ENCODE data around the gene RALGAPA2.

Gene RALGAPA2

GRCh38 chr20:20446001-20446400 lies 266.4 kb downstream of the RALGAPA2 start:
- Mint-ChIP-seq H3K4me3 (no peak overlapping the region), H3K27ac (no peak overlapping the region), H3K9me3 (no peaks in the 10 kb centered on the region), H3K27me3 (no peaks in the 10 kb centered on the region), H3K36me3 (peaks cover 5% of the 10 kb centered on the region), H3K4me1 (peaks cover 9% of the 10 kb centered on the region)
- no peak for ATAC-seq

DNA sequence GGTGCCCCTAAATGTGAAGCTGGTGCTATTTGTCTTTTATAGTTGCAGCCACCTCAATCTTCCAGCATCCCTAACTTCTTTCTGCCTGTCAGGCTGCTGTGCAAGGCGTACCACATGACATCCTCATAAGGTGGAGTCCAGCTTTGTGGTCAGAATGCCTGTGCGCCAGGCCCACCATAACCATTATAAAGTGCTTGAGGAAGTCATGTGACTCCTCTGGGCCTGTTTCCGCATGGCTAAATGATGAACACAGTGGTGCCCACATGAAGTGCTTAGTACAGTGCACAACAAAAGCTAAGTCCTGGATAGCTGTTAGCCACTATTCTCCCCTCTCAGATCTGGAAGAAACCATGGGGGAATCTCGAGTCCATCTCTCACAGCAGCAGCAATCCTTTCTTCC lies 268.9 kb downstream of the RALGAPA2 start:
- H3K27ac Mint-ChIP-seq, result no peak overlapping the region
- H3K9me3 Mint-ChIP-seq, result no peaks in the 10 kb centered on the region
- H3K4me1 Mint-ChIP-seq, result peaks cover 9% of the 10 kb centered on the region
- no peaks in the 10 kb centered on the region for H3K27me3 Mint-ChIP-seq
- H3K4me3 Mint-ChIP-seq, result no peak overlapping the region
- peaks cover 5% of the 10 kb centered on the region for H3K36me3 Mint-ChIP-seq
- no peak for ATAC-seq

DNA sequence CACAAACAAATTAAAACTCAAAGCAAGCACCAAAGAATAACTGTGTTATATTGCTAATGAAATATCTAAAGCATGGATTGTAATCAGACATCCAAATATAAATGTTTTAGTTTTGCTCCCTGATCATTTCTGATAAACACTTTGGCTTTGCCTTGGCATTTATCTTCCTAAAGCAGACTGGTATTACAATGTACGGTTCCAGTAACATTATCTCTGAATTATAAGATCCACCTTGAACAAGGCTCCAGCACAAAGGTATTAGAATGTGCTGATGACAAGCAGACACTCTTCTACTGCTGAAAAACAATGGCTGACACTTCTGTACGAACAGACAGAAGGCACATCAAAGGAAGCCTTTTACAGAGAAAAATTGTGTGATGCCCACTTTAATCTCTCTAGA lies 270.0 kb downstream of the RALGAPA2 start:
- no peaks in the 10 kb centered on the region for H3K27me3 Mint-ChIP-seq
- peaks cover 9% of the 10 kb centered on the region for H3K4me1 Mint-ChIP-seq
- H3K4me3 Mint-ChIP-seq, result no peak overlapping the region
- peaks cover 12% of the 10 kb centered on the region for H3K36me3 Mint-ChIP-seq
- ATAC-seq, result no peak
- no peaks in the 10 kb centered on the region for H3K9me3 Mint-ChIP-seq
- H3K27ac Mint-ChIP-seq, result no peak overlapping the region

DNA sequence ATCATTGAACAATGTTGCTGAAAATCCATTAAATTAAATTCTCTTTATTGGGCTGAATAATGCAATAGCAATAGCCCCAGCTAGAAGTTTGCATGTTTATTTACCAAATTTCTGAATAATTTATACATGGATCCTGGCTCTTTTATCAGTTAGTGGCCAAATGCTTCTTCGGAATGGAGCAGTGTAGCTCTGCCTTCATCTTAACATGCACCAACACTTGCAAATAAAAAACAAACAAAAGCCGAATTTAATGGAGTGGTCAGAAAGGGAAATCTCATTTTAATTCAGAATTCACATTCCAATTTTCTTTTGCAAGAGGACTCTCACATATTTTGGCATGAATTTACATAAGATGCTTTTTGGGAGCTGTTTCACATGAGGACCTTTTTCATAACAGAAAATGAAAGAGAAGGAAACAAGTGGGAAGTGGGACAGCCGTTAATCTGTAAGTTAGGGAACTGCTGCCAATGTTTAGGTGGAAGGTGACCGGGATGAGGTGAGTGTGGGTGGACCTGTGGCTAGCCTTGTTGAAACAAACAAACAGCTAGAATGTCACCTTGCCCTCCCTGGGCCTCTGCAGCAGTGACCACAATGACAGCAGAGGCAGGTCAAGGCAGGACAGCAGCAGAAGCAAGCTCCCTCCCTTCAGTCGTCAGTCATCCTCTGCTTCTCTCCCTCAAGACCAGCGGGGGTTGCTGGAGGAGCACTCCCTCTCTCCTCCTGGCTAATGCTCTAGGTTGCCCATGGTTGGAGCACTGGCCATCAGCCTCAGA lies 271.4 kb downstream of the RALGAPA2 start:
- Mint-ChIP-seq H3K4me3 (no peak overlapping the region), H3K27ac (no peak overlapping the region), H3K9me3 (no peaks in the 10 kb centered on the region), H3K36me3 (peaks cover 16% of the 10 kb centered on the region), H3K27me3 (no peaks in the 10 kb centered on the region), H3K4me1 (peaks cover 4% of the 10 kb centered on the region)
- no peak for ATAC-seq

DNA sequence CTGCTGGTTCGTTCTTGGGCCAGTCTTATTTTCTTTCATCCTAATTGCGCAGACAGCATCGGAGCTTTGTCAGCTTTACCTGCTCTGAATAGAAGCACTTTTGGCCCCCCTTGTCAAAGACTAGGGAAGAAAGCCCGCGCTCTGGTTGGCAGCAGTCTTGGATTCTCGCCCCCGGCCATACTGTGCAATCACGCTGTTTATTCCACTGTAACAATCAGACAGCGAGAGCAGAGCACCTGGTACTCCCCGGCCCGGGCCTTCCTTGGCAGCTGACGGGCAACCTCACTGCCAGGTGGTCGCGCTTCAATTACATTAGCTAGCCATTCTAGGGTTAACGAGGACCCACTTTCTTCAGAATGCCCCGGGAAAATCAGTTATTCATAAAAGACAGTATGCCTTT lies 272.0 kb downstream of the RALGAPA2 start:
- Mint-ChIP-seq H3K27ac (no peak overlapping the region), H3K36me3 (peaks cover 16% of the 10 kb centered on the region)

DNA sequence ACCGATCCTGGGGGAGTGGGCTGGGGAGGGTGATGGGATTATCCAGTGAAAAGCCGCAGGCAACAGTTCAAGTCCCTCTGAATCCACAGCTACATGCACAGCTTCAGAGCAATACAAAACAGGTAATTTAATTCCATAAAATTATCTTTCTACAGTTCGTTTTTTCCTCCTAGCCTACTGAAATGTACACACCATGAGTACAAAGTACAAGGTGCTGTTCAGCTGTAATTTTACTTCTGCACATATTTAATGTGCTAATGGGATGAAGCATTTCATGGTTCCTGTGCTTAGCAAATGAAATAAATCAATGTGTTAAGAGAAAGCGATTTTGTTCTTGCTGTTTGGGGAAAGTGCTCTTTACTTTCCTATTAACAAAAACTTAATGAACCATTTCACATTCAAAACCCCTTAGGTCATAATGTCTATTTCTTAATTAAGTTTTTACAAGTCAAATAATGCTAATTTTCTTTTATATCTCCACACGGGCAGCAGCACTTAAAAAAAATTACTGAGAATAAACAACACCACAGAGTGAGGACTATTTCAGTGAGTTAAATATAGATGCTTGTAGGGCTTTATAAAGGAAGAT lies 272.7 kb downstream of the RALGAPA2 start:
- Mint-ChIP-seq H3K4me1 (no peaks in the 10 kb centered on the region), H3K4me3 (no peak overlapping the region), H3K36me3 (peaks cover 18% of the 10 kb centered on the region), H3K27me3 (no peaks in the 10 kb centered on the region), H3K9me3 (no peaks in the 10 kb centered on the region), H3K27ac (no peak overlapping the region)
- no peak for ATAC-seq

More for the DNA sequence above, 272.0 kb downstream of the RALGAPA2 start:
- no peak for ATAC-seq
- no peak overlapping the region for H3K4me3 Mint-ChIP-seq
- H3K9me3 Mint-ChIP-seq, result no peaks in the 10 kb centered on the region
- H3K4me1 Mint-ChIP-seq, result no peaks in the 10 kb centered on the region
- H3K27me3 Mint-ChIP-seq, result no peaks in the 10 kb centered on the region

DNA sequence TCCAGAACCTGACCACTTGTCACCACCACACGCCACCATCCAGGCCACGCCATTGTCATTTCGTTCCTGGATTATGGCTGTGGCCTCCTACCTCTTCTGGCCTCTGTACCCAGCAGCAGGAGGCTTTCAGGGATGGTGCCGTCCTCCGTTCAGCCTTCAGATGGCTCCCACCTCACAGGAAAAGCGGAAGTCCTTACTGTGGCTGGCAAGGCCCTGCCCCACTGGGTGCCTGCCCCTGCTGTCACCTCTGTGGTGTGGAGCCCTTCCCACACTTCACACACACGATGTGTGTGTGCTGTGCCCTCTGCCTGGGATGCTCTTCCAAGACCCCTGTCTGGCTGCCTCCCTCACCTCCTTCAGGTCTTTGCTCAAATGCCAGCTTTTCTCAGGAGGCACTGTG lies 275.1 kb downstream of the RALGAPA2 start:
- no peaks in the 10 kb centered on the region for H3K27me3 Mint-ChIP-seq
- peaks cover 5% of the 10 kb centered on the region for H3K4me1 Mint-ChIP-seq
- H3K27ac Mint-ChIP-seq, result no peak overlapping the region
- H3K36me3 Mint-ChIP-seq, result peaks cover 22% of the 10 kb centered on the region
- no peaks in the 10 kb centered on the region for H3K9me3 Mint-ChIP-seq
- H3K4me3 Mint-ChIP-seq, result no peak overlapping the region
- no peak for ATAC-seq

GRCh38 chr20:20436689-20437088 lies 275.8 kb downstream of the RALGAPA2 start:
- Mint-ChIP-seq H3K36me3 (peaks cover 22% of the 10 kb centered on the region), H3K4me3 (no peak overlapping the region), H3K9me3 (no peaks in the 10 kb centered on the region), H3K4me1 (peaks cover 5% of the 10 kb centered on the region), H3K27me3 (no peaks in the 10 kb centered on the region), H3K27ac (no peak overlapping the region)
- ATAC-seq, result no peak

- H3K4me3 Mint-ChIP-seq, result no peak overlapping the region
- ATAC-seq, result no peak
- H3K4me1 Mint-ChIP-seq, result peaks cover 5% of the 10 kb centered on the region
- no peak overlapping the region for H3K27ac Mint-ChIP-seq
- no peaks in the 10 kb centered on the region for H3K27me3 Mint-ChIP-seq
- H3K9me3 Mint-ChIP-seq, result no peaks in the 10 kb centered on the region
- peaks cover 23% of the 10 kb centered on the region for H3K36me3 Mint-ChIP-seq
These were observed 277.0 kb downstream of the RALGAPA2 start for GRCh38 chr20:20435453-20435852.

DNA sequence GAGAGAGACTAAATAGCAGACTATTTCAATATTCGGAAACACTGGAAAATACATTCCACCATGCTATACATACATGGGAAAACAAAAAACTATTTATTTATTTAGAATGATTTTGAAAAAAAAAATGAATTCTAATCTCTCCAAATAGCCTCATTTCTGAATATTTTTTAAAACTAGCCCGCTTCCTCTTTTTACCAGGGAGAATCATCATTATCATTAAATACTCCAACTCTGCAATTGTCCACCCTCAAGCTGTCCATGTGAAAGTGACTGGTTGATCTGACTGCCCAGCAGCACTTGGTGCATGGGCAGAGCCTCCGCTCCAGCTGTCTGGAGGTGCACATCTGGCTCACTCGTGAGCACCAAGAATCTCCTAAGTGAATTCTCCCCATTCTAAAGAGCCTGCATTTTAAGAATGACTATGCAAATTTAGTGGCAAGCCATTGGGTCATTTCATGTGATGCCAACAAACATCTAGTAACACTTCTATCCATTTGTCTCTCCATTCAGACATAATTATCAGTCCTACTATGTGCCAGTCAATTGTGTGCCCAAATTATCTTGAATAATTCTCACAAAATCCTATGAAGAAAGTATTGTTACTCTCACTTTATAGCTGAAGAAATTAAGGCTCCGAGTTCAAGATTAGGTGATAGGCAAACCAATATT lies 279.7 kb downstream of the RALGAPA2 start:
- peaks cover 10% of the 10 kb centered on the region for H3K4me1 Mint-ChIP-seq
- peaks cover 20% of the 10 kb centered on the region for H3K36me3 Mint-ChIP-seq
- H3K27ac Mint-ChIP-seq, result no peak overlapping the region
- ATAC-seq, result no peak
- H3K27me3 Mint-ChIP-seq, result no peaks in the 10 kb centered on the region
- no peaks in the 10 kb centered on the region for H3K9me3 Mint-ChIP-seq
- no peak overlapping the region for H3K4me3 Mint-ChIP-seq

- Mint-ChIP-seq H3K36me3 (peaks cover 12% of the 10 kb centered on the region), H3K27me3 (no peaks in the 10 kb centered on the region), H3K4me3 (no peak overlapping the region), H3K9me3 (no peaks in the 10 kb centered on the region), H3K4me1 (peaks cover 30% of the 10 kb centered on the region), H3K27ac (no peak overlapping the region)
- no peak for ATAC-seq
These were observed 282.4 kb downstream of the RALGAPA2 start for GRCh38 chr20:20430066-20430465.

DNA sequence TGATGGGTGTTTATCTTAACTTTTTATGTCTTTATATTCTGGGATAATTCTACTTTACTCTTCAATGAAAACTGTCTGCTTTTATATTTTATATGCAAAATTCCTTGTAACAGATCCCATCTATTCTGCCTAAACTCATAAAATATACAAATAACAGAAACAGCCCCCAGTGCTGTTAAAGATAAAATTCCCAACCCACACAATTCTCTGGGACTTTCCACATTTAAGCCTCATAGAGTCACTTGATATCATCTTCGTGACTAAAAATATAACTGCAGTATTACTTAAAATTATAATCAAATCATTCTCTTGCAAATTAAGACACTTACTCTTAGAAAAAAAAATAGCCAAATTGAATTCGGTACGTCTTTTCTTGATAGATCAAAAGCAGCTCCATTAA lies 284.4 kb downstream of the RALGAPA2 start:
- Mint-ChIP-seq H3K27me3 (no peaks in the 10 kb centered on the region), H3K27ac (peak overlapping the region; percentile 16), H3K36me3 (peaks cover 12% of the 10 kb centered on the region), H3K4me1 (peaks cover 30% of the 10 kb centered on the region), H3K9me3 (no peaks in the 10 kb centered on the region), H3K4me3 (no peak overlapping the region)
- ATAC-seq, result no peak

DNA sequence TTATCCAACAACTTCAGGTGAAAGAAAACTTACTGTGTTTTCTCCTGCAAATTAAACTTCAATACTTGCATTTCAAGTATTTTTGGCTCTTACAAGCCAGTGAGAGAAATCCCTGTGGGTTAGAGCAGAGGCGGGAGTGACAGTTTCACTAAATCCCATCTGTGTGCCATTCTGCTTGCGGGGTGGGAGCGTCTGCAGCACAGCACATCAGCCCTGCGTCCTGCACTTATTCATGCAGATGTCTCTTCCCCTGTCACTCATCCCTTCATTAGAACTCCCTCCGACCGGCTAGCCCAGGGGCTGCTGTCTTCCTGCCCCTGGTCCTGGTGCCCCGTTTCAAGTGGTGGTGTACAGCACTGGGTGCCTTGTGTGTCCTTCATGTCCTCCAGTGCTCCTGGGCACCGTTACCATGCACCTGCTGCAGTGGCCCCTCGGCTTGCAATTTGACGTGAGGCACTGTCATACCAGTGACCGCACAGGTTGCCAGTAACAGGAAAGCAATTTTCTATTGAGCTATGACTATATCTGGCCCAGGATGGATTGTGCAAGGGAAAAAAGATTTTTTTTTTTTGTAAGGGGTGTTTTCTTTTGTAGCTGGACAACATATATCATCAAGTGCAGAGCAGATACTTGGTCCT lies 285.1 kb downstream of the RALGAPA2 start:
- Mint-ChIP-seq H3K36me3 (peaks cover 19% of the 10 kb centered on the region), H3K27me3 (no peaks in the 10 kb centered on the region), H3K9me3 (no peaks in the 10 kb centered on the region), H3K27ac (peak overlapping the region; percentile 51), H3K4me1 (peaks cover 25% of the 10 kb centered on the region), H3K4me3 (no peak overlapping the region)
- no peak for ATAC-seq

- peaks cover 25% of the 10 kb centered on the region for H3K4me1 Mint-ChIP-seq
- H3K27me3 Mint-ChIP-seq, result no peaks in the 10 kb centered on the region
- peak overlapping the region; percentile 51 for H3K27ac Mint-ChIP-seq
- peaks cover 26% of the 10 kb centered on the region for H3K36me3 Mint-ChIP-seq
- no peak overlapping the region for H3K4me3 Mint-ChIP-seq
- ATAC-seq, result peak; percentile 48
- no peaks in the 10 kb centered on the region for H3K9me3 Mint-ChIP-seq
These were observed 285.9 kb downstream of the RALGAPA2 start for GRCh38 chr20:20426655-20426907.

DNA sequence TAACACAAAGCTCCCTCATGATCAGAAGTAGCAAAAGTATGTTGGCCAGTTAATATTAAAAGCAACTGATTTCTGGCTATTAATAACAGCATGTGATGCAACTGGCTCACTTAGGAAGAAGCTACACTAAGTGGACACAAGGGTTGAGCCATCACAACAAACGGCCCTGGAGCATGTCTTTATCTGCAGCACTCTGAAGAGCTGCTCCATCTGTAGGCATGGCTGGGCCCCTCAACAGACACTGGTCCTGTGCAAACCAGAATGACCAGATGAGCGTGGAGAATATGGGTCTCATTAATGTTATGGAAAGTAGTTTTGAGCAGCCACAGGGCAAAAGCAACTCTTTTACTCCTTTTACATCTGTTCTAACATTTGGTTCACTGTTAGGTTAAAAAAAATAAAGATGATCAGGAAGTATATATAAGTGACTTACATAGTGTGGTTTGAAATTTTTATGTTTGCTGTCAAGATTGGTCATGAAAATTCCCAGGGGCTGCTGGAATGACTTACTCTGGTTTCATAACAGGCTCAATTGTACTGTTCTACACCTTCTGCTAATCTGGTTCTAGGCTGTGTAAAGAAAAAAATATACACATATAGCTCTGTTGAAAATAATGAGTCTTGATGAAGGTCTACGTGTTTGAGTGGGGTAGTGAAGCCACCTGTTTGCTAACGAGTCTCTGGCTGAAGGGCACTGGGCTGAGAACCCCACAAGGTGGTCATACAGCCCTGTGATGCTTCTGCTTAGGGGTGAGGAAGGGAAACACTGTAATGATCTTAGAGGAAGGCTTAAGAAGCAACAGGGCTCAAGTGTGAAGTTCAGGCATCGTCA lies 286.4 kb downstream of the RALGAPA2 start:
- H3K4me3 Mint-ChIP-seq, result no peak overlapping the region
- peaks cover 26% of the 10 kb centered on the region for H3K36me3 Mint-ChIP-seq
- no peaks in the 10 kb centered on the region for H3K9me3 Mint-ChIP-seq
- peak; percentile 59 for ATAC-seq
- H3K27ac Mint-ChIP-seq, result peak overlapping the region; percentile 51
- H3K4me1 Mint-ChIP-seq, result peaks cover 25% of the 10 kb centered on the region
- no peaks in the 10 kb centered on the region for H3K27me3 Mint-ChIP-seq
